GM12878 (cell line): ENCODE results near the gene CSK.
"Not testable (repeated sequence)": the region's sequence is repeated elsewhere in the genome, so short reads cannot be mapped to it uniquely, and the experiment has no call there.

Experiments used
- CREB1 ChIP-seq: IDR thresholded peaks from 2 replicates; pipeline ENCODE4 v1.6.1; 2012; ENCODE audit warnings: low read depth, mild to moderate bottlenecking, inconsistent platforms
- MXI1 ChIP-seq: fragments of 150-350 bp; IDR thresholded peaks from 2 replicates; pipeline ENCODE4 v1.6.1; 2011; ENCODE audit warnings: low read depth, mild to moderate bottlenecking, inconsistent platforms, low read length, improper control_type of control experiment
- POLR2AphosphoS5 ChIP-seq: IDR thresholded peaks from 2 replicates; pipeline ENCODE4 v1.6.1; 2011; ENCODE audit warnings: mild to moderate bottlenecking, low read length, inconsistent platforms
- YBX1 ChIP-seq: fragments of 450-650 bp; IDR thresholded peaks from 2 replicates; pipeline ENCODE4 v1.6.1; 2016; ENCODE audit warnings: antibody characterized with exemption
- TF ChIP-seq, protein P1 (sequence below): fragments of 450-650 bp; IDR thresholded peaks from 2 replicates; pipeline ENCODE4 v1.6.1; 2017; ENCODE audit warnings: mild to moderate bottlenecking, low read depth, inconsistent platforms; ENCODE audit not compliant: poor library complexity, severe bottlenecking
- TF ChIP-seq, protein P2 (sequence below): fragments of 150-350 bp; IDR thresholded peaks from 2 replicates; pipeline ENCODE4 v1.6.1; 2014; ENCODE audit warnings: mild to moderate bottlenecking, low read depth, low read length
- TF ChIP-seq, protein P3 (sequence below), 3 experiments: IDR thresholded peaks in 2 of 3; conservative IDR thresholded peaks in 1 of 3; 2 replicates each; pipeline ENCODE4 v1.5.1; 2011; ENCODE audit warnings: low read depth in 3 of 3, low read length in 3 of 3, mild to moderate bottlenecking in 3 of 3, control low read depth in 2 of 3, moderate library complexity in 2 of 3, inconsistent platforms in 1 of 3, mixed read lengths in 1 of 3; ENCODE audit not compliant: control insufficient read depth in 2 of 3, insufficient read depth in 1 of 3; ENCODE audit errors: extremely low read depth in 1 of 3

DNA sequence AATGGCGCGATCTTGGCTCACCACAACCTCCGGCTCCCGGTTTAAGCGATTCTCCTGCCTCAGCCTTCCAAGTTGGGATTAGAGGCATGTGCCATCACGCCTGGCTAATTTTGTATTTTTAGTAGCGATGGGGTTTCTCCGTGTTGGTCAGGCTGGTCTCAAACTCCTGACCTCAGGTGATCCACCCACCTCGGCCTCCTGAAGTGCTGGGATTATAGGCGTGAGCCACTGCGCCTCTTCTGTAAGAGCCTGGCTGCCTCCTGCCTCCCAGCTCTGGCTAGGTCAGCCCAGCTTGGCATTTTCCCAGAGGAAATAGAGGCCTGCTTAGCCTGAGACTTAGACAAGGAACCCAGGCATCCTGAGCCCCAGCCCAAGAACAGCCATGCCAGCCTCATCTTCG is 4.2 kb downstream of the CSK start:
- TF ChIP-seq, protein P1, sequence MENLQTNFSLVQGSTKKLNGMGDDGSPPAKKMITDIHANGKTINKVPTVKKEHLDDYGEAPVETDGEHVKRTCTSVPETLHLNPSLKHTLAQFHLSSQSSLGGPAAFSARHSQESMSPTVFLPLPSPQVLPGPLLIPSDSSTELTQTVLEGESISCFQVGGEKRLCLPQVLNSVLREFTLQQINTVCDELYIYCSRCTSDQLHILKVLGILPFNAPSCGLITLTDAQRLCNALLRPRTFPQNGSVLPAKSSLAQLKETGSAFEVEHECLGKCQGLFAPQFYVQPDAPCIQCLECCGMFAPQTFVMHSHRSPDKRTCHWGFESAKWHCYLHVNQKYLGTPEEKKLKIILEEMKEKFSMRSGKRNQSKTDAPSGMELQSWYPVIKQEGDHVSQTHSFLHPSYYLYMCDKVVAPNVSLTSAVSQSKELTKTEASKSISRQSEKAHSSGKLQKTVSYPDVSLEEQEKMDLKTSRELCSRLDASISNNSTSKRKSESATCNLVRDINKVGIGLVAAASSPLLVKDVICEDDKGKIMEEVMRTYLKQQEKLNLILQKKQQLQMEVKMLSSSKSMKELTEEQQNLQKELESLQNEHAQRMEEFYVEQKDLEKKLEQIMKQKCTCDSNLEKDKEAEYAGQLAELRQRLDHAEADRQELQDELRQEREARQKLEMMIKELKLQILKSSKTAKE = not testable (repeated sequence)
- not testable (repeated sequence) for TF ChIP-seq CREB1, YBX1, POLR2AphosphoS5
- TF ChIP-seq, protein P2, sequence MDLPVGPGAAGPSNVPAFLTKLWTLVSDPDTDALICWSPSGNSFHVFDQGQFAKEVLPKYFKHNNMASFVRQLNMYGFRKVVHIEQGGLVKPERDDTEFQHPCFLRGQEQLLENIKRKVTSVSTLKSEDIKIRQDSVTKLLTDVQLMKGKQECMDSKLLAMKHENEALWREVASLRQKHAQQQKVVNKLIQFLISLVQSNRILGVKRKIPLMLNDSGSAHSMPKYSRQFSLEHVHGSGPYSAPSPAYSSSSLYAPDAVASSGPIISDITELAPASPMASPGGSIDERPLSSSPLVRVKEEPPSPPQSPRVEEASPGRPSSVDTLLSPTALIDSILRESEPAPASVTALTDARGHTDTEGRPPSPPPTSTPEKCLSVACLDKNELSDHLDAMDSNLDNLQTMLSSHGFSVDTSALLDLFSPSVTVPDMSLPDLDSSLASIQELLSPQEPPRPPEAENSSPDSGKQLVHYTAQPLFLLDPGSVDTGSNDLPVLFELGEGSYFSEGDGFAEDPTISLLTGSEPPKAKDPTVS = not testable (repeated sequence)
- TF ChIP-seq, protein P3, sequence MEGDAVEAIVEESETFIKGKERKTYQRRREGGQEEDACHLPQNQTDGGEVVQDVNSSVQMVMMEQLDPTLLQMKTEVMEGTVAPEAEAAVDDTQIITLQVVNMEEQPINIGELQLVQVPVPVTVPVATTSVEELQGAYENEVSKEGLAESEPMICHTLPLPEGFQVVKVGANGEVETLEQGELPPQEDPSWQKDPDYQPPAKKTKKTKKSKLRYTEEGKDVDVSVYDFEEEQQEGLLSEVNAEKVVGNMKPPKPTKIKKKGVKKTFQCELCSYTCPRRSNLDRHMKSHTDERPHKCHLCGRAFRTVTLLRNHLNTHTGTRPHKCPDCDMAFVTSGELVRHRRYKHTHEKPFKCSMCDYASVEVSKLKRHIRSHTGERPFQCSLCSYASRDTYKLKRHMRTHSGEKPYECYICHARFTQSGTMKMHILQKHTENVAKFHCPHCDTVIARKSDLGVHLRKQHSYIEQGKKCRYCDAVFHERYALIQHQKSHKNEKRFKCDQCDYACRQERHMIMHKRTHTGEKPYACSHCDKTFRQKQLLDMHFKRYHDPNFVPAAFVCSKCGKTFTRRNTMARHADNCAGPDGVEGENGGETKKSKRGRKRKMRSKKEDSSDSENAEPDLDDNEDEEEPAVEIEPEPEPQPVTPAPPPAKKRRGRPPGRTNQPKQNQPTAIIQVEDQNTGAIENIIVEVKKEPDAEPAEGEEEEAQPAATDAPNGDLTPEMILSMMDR (IDR thresholded peaks at IDR 0.05 in 2 of 3, conservative IDR thresholded peaks at IDR 0.05 in 1 of 3; ENCODE audit: control insufficient read depth in 2 of 3, extremely low read depth in 1 of 3, insufficient read depth in 1 of 3, low read depth in 3 of 3, low read length in 3 of 3) = not testable (repeated sequence)
- TF ChIP-seq MXI1 = peak; percentile 14; the same call in 1 of the 2 replicates
